Lower leg skin (tissue), 3 donors: Measurements from ENCODE around the gene P2RX6.

Experiments
- POLR2A ChIP-seq, 2 donors: fragments of 450-650 bp; IDR thresholded peaks; one replicate each; pipeline ENCODE4 v1.6.1; 2016 to 2017; ENCODE audit warnings: antibody characterized with exemption in 2 of 2, mild to moderate bottlenecking in 1 of 2, moderate library complexity in 1 of 2
- TF ChIP-seq, protein P1 (sequence below), 3 donors: fragments of 450-650 bp; IDR thresholded peaks; one replicate each; pipeline ENCODE4 v1.5.1; 2016; ENCODE audit warnings: antibody characterized with exemption in 3 of 3, mild to moderate bottlenecking in 3 of 3, moderate library complexity in 2 of 3

DNA sequence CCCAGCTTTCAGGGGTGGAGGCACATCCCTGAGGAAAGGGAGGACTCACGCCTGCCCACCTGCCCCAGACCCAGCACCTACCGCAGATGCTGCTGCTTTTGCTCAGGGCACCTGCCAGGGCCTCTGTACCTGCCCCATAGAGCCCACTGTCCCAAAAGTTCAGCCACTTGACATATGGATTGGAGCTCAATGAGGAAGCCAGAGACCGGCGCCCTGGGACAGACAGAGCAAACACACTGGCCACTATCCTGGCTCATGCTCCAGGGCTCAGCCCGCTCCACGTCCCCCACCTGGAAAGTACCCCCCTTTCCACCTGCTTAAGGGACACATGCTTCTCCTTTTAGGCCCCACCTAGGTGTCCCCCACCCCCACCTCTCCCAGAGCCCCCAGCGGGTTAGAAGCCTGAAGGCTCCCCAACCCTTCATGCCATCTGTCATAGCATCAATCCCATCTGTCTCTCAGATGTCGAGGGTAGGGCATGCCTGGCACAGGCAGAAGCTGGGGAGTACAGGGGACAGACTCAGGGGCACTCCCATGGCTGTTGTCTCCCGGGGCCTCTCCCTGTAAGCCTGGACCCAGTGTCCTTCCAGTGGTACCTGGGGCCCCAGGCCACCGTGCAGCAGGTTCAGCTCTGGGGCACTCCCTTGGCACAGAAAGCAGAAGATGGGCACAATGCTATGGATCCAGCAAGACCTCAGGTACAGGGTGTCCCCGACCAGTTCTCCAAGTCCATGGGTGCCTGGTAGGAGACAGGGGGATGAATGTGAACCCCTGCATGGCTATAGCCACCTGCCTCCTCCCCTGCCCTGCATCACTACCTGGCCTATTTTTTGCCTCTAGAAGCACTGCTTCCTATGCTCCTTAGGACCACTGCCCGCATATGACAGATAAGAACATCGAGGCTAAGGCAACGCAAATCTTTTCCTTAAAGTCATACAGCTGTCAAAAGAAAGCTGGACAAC lies 2.2 kb upstream of the P2RX6 start:
- TF ChIP-seq POLR2A (IDR thresholded peaks at IDR 0.05), result no peak
- TF ChIP-seq, protein P1, sequence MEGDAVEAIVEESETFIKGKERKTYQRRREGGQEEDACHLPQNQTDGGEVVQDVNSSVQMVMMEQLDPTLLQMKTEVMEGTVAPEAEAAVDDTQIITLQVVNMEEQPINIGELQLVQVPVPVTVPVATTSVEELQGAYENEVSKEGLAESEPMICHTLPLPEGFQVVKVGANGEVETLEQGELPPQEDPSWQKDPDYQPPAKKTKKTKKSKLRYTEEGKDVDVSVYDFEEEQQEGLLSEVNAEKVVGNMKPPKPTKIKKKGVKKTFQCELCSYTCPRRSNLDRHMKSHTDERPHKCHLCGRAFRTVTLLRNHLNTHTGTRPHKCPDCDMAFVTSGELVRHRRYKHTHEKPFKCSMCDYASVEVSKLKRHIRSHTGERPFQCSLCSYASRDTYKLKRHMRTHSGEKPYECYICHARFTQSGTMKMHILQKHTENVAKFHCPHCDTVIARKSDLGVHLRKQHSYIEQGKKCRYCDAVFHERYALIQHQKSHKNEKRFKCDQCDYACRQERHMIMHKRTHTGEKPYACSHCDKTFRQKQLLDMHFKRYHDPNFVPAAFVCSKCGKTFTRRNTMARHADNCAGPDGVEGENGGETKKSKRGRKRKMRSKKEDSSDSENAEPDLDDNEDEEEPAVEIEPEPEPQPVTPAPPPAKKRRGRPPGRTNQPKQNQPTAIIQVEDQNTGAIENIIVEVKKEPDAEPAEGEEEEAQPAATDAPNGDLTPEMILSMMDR (IDR thresholded peaks at IDR 0.05), result no peak
